HEK293 (cell line): ENCODE data around the gene ARID3A.

Source experiments
- GLIS2 ChIP-seq: fragments of 450-650 bp; formaldehyde crosslinking; IDR thresholded peaks from 2 replicates; pipeline ENCODE4 v1.5.1; 2016; ENCODE audit warnings: missing biosample characterization, missing genetic modification characterization
- SCRT1 ChIP-seq: fragments of 450-650 bp; formaldehyde crosslinking; IDR thresholded peaks from 2 replicates; pipeline ENCODE4 v1.5.1; 2016; ENCODE audit warnings: missing biosample characterization, missing genetic modification characterization, borderline replicate concordance
- TRIM28 ChIP-seq: IDR thresholded peaks from 2 replicates; pipeline ENCODE4 v1.6.1; 2011; ENCODE audit warnings: low read length, control low read depth, borderline replicate concordance
- YY2 ChIP-seq: fragments of 450-650 bp; formaldehyde crosslinking; IDR thresholded peaks from 2 replicates; pipeline ENCODE4 v1.5.1; 2016; ENCODE audit warnings: missing biosample characterization, missing genetic modification characterization
- ZBTB20 ChIP-seq: fragments of 450-650 bp; formaldehyde crosslinking; IDR thresholded peaks from 2 replicates; pipeline ENCODE4 v1.5.1; 2016; ENCODE audit warnings: missing biosample characterization, missing genetic modification characterization
- ZEB2 ChIP-seq: fragments of 450-650 bp; formaldehyde crosslinking; IDR thresholded peaks from 2 replicates; pipeline ENCODE4 v1.5.1; 2016; ENCODE audit warnings: missing biosample characterization, missing genetic modification characterization
- ZFHX2 ChIP-seq: fragments of 450-650 bp; formaldehyde crosslinking; conservative IDR thresholded peaks from 2 replicates; pipeline ENCODE4 v1.5.1; 2016; ENCODE audit warnings: missing biosample characterization, missing genetic modification characterization
- ZNF112 ChIP-seq: fragments of 450-650 bp; formaldehyde crosslinking; IDR thresholded peaks from 2 replicates; pipeline ENCODE4 v1.5.0; 2017; ENCODE audit warnings: missing biosample characterization, missing genetic modification characterization
- ZNF146 ChIP-seq: fragments of 450-650 bp; formaldehyde crosslinking; IDR thresholded peaks from 2 replicates; pipeline ENCODE4 v1.5.1; 2016; ENCODE audit warnings: missing biosample characterization, missing genetic modification characterization
- ZNF148 ChIP-seq: fragments of 450-650 bp; formaldehyde crosslinking; IDR thresholded peaks from 2 replicates; pipeline ENCODE4 v1.5.0; 2017; ENCODE audit warnings: missing biosample characterization, missing genetic modification characterization, borderline replicate concordance
- ZNF157 ChIP-seq: fragments of 450-650 bp; formaldehyde crosslinking; IDR thresholded peaks from 2 replicates; pipeline ENCODE4 v1.5.1; 2016; ENCODE audit warnings: missing biosample characterization, missing genetic modification characterization
- ZNF23 ChIP-seq: fragments of 450-650 bp; formaldehyde crosslinking; IDR thresholded peaks from 2 replicates; pipeline ENCODE4 v1.5.1; 2016; ENCODE audit warnings: missing biosample characterization, missing genetic modification characterization, borderline replicate concordance
- ZNF274 ChIP-seq, 2 experiments: fragments of 200-500 bp in 1 of 2; fragments of 450-650 bp in 1 of 2; sonication (Bioruptor generic) in 1 of 2; formaldehyde crosslinking in 1 of 2; IDR thresholded peaks; 2 replicates each; pipeline versions ENCODE4 v1.5.1 to v1.6.1; 2014 to 2016; ENCODE audit warnings: borderline replicate concordance in 1 of 2, inconsistent platforms in 1 of 2, low read length in 1 of 2, missing biosample characterization in 1 of 2, missing genetic modification characterization in 1 of 2
- ZNF354C ChIP-seq: fragments of 450-650 bp; formaldehyde crosslinking; IDR thresholded peaks from 2 replicates; pipeline ENCODE4 v1.5.1; 2016; ENCODE audit warnings: missing biosample characterization, missing genetic modification characterization, low read depth, borderline replicate concordance
- ZNF366 ChIP-seq: fragments of 450-650 bp; formaldehyde crosslinking; conservative IDR thresholded peaks from 2 replicates; pipeline ENCODE4 v1.5.1; 2016; ENCODE audit warnings: missing biosample characterization, missing genetic modification characterization
- ZNF391 ChIP-seq: fragments of 450-650 bp; formaldehyde crosslinking; IDR thresholded peaks from 2 replicates; pipeline ENCODE4 v1.5.1; 2016; ENCODE audit warnings: low read depth, missing biosample characterization, missing genetic modification characterization, borderline replicate concordance
- ZNF398 ChIP-seq: fragments of 450-650 bp; formaldehyde crosslinking; IDR thresholded peaks from 2 replicates; pipeline ENCODE4 v1.5.1; 2017; ENCODE audit warnings: missing biosample characterization, missing genetic modification characterization
- ZNF404 ChIP-seq: fragments of 450-650 bp; formaldehyde crosslinking; IDR thresholded peaks from 2 replicates; pipeline ENCODE4 v1.5.1; 2017; ENCODE audit warnings: missing biosample characterization, missing genetic modification characterization
- ZNF449 ChIP-seq: fragments of 450-650 bp; formaldehyde crosslinking; IDR thresholded peaks from 2 replicates; pipeline ENCODE4 v1.5.1; 2017; ENCODE audit warnings: missing biosample characterization, mild to moderate bottlenecking, missing genetic modification characterization, moderate library complexity
- ZNF510 ChIP-seq: fragments of 450-650 bp; formaldehyde crosslinking; IDR thresholded peaks from 2 replicates; pipeline ENCODE4 v1.5.1; 2018; ENCODE audit warnings: mild to moderate bottlenecking, missing genetic modification characterization, missing biosample characterization; ENCODE audit not compliant: insufficient replicate concordance
- ZNF518A ChIP-seq: fragments of 450-650 bp; formaldehyde crosslinking; conservative IDR thresholded peaks from 2 replicates; pipeline ENCODE4 v1.5.1; 2016; ENCODE audit warnings: low read depth, missing biosample characterization, missing genetic modification characterization
- ZNF596 ChIP-seq: fragments of 450-650 bp; IDR thresholded peaks from 2 replicates; pipeline ENCODE4 v1.5.0; 2018; ENCODE audit warnings: missing biosample characterization, mild to moderate bottlenecking, missing genetic modification characterization, moderate library complexity
- ZNF610 ChIP-seq: fragments of 450-650 bp; formaldehyde crosslinking; IDR thresholded peaks from 2 replicates; pipeline ENCODE4 v1.5.1; 2016; ENCODE audit warnings: missing biosample characterization, missing genetic modification characterization, borderline replicate concordance
- ZNF639 ChIP-seq: fragments of 450-650 bp; formaldehyde crosslinking; IDR thresholded peaks from 2 replicates; pipeline ENCODE4 v1.5.1; 2016; ENCODE audit warnings: missing biosample characterization, missing genetic modification characterization
- ZNF677 ChIP-seq: fragments of 450-650 bp; IDR thresholded peaks from 2 replicates; pipeline ENCODE4 v1.5.0; 2018; ENCODE audit warnings: missing biosample characterization, mild to moderate bottlenecking, missing genetic modification characterization, moderate library complexity
- ZNF777 ChIP-seq: fragments of 450-650 bp; formaldehyde crosslinking; IDR thresholded peaks from 2 replicates; pipeline ENCODE4 v1.5.1; 2017; ENCODE audit warnings: missing biosample characterization, missing genetic modification characterization, borderline replicate concordance
- ZNF837 ChIP-seq: fragments of 450-650 bp; formaldehyde crosslinking; IDR thresholded peaks from 2 replicates; pipeline ENCODE4 v1.5.1; 2016; ENCODE audit warnings: missing biosample characterization, missing genetic modification characterization

Gene ARID3A

GRCh38 chr19:982567-983170 lies 56.8 kb downstream of the ARID3A start (continued):
- TF ChIP-seq ZNF610, result no peak
- no peak for TF ChIP-seq ZNF157 (tag by site-specific recombination)
- TF ChIP-seq TRIM28, result no peak
- no peak for TF ChIP-seq SCRT1 (tag by site-specific recombination)
- peak; percentile 70; the same call in 1 of the 2 replicates for TF ChIP-seq GLIS2 (tag by site-specific recombination)
- TF ChIP-seq ZNF112 (tag by site-specific recombination), result no peak
- TF ChIP-seq ZFHX2 (tag by site-specific recombination), result no peak
- no peak for TF ChIP-seq YY2
- TF ChIP-seq ZNF596, result peak; percentile 61; the same call in 1 of the 2 replicates
- no peak for TF ChIP-seq ZNF391 (tag by site-specific recombination)
- TF ChIP-seq ZNF837 (tag by site-specific recombination), result no peak
- TF ChIP-seq ZNF274 (IDR thresholded peaks at IDR 0.05; ENCODE audit: low read length), result no peak
- no peak for TF ChIP-seq ZNF274 (tag by site-specific recombination; IDR thresholded peaks at IDR 0.05; ENCODE audit: borderline replicate concordance)
- TF ChIP-seq ZNF777 (tag by site-specific recombination), result no peak
- no peak for TF ChIP-seq ZNF518A
- TF ChIP-seq ZEB2 (tag by site-specific recombination), result peak; percentile 40; the same call in 1 of the 2 replicates
- TF ChIP-seq ZNF510 (tag by site-specific recombination), result no peak
- TF ChIP-seq ZBTB20 (tag by site-specific recombination), result peak; percentile 35; the same call in 1 of the 2 replicates
- TF ChIP-seq ZNF404 (tag by site-specific recombination), result no peak
- TF ChIP-seq ZNF354C (tag by site-specific recombination), result no peak
- TF ChIP-seq ZNF23 (tag by site-specific recombination), result no peak
- TF ChIP-seq ZNF639 (tag by site-specific recombination), result no peak
- no peak for TF ChIP-seq ZNF449 (tag by site-specific recombination)
- no peak for TF ChIP-seq ZNF148
- TF ChIP-seq ZNF146, result no peak
- 0 out of 2 replicates have a peak, but pooled peaks have one; percentile 31 for TF ChIP-seq ZNF366 (tag by site-specific recombination)
- TF ChIP-seq ZNF398 (tag by site-specific recombination), result no peak
- TF ChIP-seq ZNF677 (tag by site-specific recombination), result peak; percentile 64; the same call in 1 of the 2 replicates
